Measurements from ENCODE around the gene TEN1. TPM values are rescaled to one million over a fixed set of nuclear protein-coding genes. Genes with fewer than 3 reads are reported as not detected.
"Not testable (repeated sequence)": the region's sequence is repeated elsewhere in the genome, so short reads cannot be mapped to it uniquely, and the experiment has no call there.

TEN1 gene, protein sequence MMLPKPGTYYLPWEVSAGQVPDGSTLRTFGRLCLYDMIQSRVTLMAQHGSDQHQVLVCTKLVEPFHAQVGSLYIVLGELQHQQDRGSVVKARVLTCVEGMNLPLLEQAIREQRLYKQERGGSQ
- 10 to 100 TPM in 9 of 12 donors, 1 to 10 TPM in 2, not detected in 1; 8.5 to 21.1 (median 13.1) TPM for polyA plus RNA-seq (ENCODE audit: insufficient read length in 12 of 12)
- long read RNA-seq, donor 1, transcript TEN1-201 (4 exons, 994 nt) = major isoform, 21 of 21 reads
- long read RNA-seq, donor 1, partial matches to known transcripts = 0 of 21 reads
- long read RNA-seq, donor 1, other reads (novel, unspliced or antisense) = 0 of 21 reads
- long read RNA-seq, donor 2, transcript TEN1-201 (4 exons, 994 nt) = major isoform, 14 of 14 reads
- long read RNA-seq, donor 2, partial matches to known transcripts = 0 of 14 reads
- long read RNA-seq, donor 2, other reads (novel, unspliced or antisense) = 0 of 14 reads
- long read RNA-seq, donor 3, partial matches to known transcripts = 0 of 3 reads
- long read RNA-seq, donor 3, other reads (novel, unspliced or antisense) = 0 of 3 reads
- long read RNA-seq, donor 4, transcript TEN1-201 (4 exons, 994 nt) = major isoform, 7 of 7 reads
- long read RNA-seq, donor 4, partial matches to known transcripts = 0 of 7 reads
- long read RNA-seq, donor 4, other reads (novel, unspliced or antisense) = 0 of 7 reads
- long read RNA-seq, donor 5, transcript TEN1-201 (4 exons, 994 nt) = major isoform, 13 of 13 reads
- long read RNA-seq, donor 5, partial matches to known transcripts = 0 of 13 reads
- long read RNA-seq, donor 5, other reads (novel, unspliced or antisense) = 0 of 13 reads
- long read RNA-seq, donor 6, partial matches to known transcripts = 0 of 5 reads
- long read RNA-seq, donor 6, other reads (novel, unspliced or antisense) = 0 of 5 reads
- long read RNA-seq, donor 7, transcript TEN1-201 (4 exons, 994 nt) = major isoform, 6 of 6 reads
- long read RNA-seq, donor 7, partial matches to known transcripts = 0 of 6 reads
- long read RNA-seq, donor 7, other reads (novel, unspliced or antisense) = 0 of 6 reads
- long read RNA-seq, donor 8, transcript TEN1-201 (4 exons, 994 nt) = major isoform, 13 of 13 reads
- long read RNA-seq, donor 8, partial matches to known transcripts = 0 of 13 reads
- long read RNA-seq, donor 8, other reads (novel, unspliced or antisense) = 0 of 13 reads
- long read RNA-seq, donor 9, transcript TEN1-201 (4 exons, 994 nt) = major isoform, 5 of 5 reads
- long read RNA-seq, donor 9, partial matches to known transcripts = 0 of 5 reads
- long read RNA-seq, donor 9, other reads (novel, unspliced or antisense) = 0 of 5 reads
- long read RNA-seq, donor 10, transcript TEN1-201 (4 exons, 994 nt) = major isoform, 9 of 9 reads
- long read RNA-seq, donor 10, partial matches to known transcripts = 0 of 9 reads
- long read RNA-seq, donor 10, other reads (novel, unspliced or antisense) = 0 of 9 reads
- long read RNA-seq, donor 11, transcript TEN1-201 (4 exons, 994 nt) = major isoform, 9 of 9 reads
- long read RNA-seq, donor 11, partial matches to known transcripts = 0 of 9 reads
- long read RNA-seq, donor 11, other reads (novel, unspliced or antisense) = 0 of 9 reads

DNA sequence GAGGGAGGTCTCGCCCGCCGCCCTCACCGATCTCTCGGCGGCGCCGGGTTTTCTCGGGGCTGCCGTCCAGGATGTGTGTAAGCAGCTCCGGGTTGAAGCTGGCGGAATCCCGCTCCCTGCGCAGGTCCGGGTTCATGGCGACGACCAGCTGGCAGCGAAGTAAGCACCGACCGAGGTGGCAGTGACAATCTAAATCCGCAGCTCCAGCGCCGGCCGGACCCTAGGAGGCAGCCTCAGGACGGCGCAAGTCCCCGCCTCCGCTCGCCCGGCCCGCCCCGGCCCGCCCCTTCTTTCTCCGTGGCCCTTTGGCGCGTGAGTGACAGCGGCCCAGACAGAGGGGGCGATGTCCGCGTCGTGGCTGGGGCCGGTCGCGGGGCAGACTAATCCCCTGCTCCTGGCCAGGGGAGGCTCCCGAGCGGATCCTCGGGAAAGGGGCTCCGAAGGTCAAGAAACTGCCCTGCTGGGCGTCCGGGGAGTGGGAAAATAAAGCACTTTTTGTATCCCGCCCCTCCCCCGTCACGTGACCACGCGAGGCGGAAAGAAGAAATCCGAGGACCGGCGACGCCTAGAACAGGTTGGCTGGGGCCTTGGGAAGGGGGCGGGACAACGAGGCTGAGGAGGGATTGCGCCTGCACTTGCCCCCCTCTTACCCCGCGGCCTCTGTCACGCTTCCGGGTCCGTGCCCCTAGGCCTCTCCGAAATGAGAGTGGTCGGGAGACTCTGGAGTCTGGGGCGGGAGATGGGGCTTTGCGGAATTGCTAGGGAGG, at the start of gene TEN1, which contains the start of gene ACOX1:
TSS of gene TEN1 (plus strand) at position 303 of the 767 bp plus-strand sequence. CDS start 6,953 bp downstream, outside the sequence.
TSS of gene ACOX1 (minus strand) at position 229 of the 767 bp plus-strand sequence. CDS start at position 136, 93 bp downstream.
- peak; percentile 98 for DNase-seq

DNA sequence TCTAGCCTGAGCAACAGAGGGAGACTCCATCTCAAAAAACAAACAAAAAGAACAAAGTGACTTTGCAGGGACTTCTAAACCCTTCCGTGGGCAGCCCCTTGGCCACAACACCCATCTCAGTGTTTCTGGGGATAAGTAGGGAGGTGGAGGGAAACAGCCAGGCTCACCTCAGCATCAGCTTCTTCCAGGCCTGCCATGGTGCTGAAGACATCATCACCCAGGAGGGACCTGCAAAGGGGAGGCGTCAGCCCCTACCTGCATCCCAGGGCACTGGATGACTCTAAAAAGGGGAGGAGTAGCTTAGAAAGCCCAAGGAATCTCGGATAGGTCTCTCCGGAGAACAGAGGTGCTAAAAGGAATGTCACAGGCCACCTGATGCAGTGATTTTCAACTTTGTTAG, 48.0 kb upstream of the TEN1 start:
- no peak for DNase-seq

DNA sequence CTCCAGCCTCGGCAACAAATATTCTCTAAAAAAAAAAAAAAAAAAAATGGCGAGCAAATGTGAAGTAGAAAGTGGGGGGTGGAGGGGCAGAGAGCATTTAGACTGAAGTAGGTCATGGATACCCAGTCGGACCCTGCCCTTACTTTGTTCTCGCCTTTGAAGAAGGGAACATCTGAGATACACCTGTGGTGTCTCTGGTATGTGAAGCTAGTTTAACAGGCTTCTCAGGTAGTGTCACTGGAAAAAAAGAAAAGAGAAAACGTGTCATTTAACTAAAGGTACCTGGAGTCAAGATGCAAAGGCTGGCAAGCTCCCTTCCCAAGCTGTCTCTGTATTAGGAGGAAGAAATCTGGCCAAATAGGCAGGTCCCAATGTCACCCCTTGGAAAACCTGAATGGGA, 46.2 kb upstream of the TEN1 start:
- no peak for DNase-seq

DNA sequence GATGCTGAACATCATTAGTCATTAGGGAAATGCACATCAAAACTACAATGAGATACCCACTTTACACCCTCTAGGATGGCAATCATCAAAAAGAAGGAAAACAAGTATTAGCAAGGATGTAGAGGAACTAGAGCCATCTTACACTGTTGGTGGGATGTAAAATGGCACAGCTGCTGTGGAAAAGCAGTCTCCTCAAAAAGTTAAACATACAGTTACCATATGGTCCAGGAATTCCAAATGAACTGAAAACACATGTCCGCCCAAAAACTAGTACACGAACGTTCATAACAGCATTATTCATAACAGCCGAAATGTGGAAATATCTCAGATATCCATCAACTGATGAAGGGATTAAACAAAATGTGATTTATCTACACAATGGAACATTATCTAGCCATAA, 45.2 kb upstream of the TEN1 start:
- no peak for DNase-seq

DNA sequence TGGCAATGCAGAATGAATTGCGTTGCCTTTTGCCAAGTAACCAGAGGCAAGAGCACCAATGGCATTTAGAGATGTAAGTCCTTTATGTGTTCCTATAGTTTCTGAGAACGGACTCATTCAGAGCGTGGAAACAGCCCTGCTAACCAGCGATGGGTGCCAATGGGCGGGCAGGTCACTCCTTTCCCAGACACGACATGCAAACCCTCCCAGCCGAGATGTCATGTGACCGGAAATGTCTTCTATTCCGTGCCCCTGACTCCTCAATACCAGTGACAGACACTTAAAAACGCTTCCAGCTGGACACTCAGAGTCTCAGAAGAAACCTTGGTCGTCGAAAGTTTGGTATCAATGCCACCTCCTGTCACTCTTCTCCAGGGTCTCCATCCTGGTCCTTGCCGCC, 41.4 kb upstream of the TEN1 start:
- DNase-seq = no peak

DNA sequence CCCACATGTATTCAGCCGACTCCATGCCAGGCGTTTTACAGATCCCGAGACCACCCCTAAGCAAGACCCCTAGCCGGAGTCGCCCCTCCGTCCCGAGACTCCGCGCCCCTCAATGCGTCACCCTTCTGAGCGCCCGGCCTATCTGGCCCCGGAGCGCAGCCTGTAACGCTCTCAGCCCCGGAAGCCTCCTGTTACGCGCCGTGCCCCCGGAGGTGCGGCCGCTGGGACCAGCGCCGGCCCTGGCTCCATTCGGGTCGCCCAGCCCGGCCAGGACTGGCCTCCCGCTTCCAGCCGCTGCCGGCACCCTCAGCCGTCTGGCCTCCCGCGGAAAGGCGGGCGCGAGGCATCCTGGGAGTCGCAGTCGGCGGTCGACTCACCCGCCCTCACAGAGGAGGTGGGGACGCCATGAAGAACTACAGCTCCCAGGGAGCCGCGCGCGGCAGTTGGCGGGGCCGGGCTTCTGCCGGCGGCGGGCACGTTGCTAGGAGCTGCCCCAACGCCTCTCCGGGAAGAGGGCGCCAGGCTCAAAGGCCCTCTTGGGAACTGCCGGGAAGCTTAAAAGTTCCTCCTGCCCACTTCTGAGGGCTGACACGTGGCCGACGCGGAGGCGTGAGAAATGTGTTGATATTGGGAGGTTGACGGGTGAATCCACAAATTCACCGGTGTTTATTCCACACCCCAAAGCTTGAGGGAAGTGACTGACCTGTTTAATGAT, 38.2 kb upstream of the TEN1 start, which contains the start of gene FBF1:
TSS of gene FBF1 (minus strand) at position 316 of the 715 bp plus-strand sequence. CDS start 2,893 bp downstream, outside the sequence.
- DNase-seq = peak; percentile 89

DNA sequence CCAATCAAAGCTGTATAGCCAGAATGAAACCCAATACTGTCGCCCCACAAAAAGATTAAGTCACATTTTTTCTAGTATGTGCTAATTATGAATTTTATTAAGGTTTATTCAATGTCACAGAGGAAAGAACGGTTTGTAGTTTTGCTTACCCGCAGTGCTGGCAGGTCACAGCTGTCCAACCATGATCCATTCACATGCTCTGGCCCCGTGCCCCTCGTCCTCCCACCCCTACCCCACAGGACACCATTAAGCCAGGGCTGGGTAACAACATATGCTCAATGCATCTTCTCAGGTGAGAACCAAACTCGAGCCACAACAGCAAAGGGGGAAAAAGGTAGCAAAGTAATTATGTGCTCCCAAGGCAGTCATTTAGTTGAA, 37.6 kb upstream of the TEN1 start:
- no peak for DNase-seq

DNA sequence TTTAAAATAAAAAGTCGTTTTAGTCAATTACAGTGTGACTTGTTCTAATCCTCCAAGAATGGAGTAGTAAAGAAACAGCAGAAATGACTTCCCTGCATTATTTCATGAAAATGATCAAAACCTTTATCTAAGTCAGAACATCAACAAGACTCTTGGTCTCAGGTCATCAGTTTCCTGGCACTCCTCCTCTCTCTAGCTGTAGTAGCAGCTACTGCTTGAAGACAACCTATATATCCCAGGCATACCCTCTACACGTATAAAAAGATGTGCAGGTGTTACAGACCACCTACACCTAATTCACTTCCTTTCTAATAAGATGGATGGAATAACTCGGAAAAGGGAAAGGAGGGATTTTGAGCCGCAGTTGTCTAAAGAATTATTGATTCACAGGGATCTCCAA, 36.6 kb upstream of the TEN1 start:
- no peak for DNase-seq

DNA sequence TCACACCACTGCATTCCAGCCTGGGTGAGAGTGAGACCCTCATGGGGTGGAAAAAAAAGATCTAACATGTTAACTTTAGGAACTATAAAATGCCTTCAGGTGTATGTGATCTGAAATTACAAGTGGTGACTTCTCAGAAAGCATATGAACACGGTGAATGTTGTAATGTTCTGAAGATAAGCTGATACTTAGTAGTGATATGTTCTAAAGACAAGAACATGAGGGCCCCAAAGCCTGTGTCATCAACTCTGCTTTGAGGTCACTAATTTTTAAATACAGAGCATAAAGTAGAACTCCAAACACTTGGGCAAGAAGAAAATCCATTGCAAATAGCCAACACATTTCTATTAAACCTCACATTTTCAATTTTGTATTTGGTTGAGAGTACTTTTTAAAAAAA, 35.5 kb upstream of the TEN1 start:
- DNase-seq = no peak

DNA sequence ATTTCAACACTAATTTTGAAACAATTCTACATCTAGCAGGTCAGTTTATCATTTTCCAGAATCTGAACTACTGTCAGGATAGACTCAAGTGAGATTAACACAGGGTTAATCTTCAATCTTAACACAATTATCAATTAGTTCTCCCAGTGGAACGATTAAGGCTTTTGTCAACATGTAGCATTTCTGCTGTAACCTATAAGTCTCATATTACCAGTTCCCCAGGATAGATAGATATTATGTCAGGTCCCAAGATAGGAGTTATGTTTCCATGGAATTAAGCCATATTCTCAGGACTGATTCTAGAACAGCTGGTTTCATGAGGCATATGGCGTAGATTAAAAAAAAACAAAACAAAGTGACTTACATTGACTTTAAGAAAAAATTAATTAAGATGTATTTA, 33.8 kb upstream of the TEN1 start:
- DNase-seq = no peak

DNA sequence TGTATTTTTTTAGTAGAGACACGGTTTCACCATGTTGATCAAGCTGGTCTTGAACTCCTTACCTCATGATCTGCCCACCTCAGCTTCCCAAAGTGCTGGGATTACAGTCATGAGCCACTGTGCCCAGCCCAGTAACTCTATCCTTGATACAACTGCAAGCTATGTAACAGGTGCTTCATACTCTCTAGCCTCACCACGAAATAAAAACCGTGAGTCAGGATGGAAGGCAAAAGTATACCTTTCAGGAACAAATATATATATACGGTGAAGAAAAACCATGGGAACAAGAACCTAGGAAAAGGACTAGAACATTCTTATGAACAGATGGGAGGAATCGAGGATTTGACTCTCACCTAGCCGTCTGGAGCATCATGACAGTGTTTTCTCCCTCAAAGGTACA, 28.6 kb upstream of the TEN1 start:
- no peak for DNase-seq

DNA sequence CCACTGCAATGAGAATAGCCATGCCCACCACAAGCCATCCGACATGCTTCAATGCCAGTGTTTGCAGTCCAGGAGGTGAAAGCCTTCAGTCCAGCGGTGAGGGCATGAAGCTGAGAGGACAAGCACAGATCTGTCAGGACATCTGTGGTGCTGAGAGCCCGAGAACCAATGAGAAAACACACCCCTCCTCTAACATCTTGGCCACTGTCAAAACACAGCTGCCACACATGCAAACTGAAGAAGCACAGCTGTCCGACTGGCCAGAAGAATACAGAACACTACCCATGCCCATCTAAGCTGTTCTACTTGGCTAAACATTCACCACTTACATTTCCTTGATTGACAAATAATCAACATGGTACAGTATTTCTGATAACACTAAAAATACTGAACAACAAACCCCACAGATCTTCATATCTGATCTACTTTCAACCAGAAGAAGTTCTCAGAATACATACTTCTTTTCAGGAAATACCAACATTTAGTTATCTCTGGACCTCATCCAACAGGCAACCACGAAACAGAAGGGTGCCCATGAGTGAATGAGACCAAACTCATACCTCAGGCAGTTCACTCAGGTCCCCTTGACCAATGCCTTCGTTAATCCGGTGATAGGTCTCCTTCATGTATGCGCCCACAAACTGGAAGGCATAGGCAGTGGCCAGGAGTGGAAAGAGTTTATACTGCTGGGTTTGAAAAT, 28.0 kb upstream of the TEN1 start:
- peak; percentile 19 for DNase-seq

DNA sequence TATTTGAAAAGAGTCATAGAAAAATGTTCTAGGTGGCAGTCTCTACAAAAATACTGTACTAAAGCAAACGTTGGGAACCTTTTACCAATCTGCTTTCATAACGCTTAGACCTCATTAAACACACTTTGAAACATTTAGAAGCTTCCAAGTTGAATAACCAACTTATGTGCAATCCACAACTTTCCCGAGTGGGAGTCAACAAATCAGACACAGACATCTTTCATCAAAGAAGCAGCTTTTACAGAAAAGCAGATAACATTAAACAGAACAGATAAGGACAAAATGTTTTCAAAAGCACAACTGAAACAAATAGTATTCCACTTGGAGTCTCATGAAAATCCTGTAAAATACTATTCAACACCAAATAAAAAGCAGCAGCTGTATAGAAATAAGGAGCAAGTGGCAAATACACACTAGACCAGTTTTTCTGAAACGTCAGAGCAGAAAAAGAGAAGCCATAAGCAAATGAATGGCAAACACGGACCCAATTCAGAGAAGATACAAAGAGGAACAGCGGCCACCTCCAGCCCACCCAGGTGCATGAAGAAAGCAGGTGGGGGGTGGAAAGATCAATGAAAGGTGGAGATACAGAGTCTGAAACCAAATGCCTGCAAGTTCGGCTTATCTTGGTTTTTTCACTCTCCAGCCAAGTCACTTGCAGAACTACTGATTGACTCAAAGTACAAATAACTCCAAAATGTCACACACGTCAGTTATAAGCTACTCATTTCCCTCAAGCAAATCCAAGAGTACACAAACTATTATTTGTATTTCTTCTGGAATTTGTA, 19.8 kb upstream of the TEN1 start:
- no peak for DNase-seq

DNA sequence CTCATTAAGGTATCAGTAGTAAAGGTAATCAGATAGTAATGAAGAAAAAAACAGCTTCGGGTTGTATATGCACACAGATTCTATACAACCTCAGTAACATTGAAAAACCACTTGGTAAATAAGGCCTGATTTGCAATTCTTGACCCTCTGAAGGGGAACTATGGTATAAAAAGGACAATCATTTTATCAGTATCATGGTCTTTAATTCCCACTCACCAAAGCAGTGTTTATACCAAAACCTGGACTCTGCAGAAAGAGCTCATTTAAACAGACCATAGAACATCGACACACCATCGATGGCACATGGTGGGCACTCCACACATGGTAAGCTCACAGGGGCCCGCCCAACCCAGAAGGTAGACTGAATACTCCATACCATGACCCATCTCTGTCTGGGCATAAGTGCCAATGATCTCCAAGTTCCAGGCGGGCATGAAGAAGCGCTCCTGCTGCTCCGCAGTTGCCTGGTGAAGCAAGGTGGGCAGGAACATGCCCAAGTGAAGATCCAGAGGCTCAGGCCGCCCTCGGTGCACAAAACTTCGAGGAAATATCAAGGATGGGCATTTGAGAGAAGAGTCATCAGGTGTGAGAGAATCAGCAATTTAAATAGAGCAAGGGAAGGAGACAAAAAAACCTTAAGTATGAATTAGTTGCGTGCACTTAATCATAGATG, 19.1 kb upstream of the TEN1 start:
- no peak for DNase-seq

DNA sequence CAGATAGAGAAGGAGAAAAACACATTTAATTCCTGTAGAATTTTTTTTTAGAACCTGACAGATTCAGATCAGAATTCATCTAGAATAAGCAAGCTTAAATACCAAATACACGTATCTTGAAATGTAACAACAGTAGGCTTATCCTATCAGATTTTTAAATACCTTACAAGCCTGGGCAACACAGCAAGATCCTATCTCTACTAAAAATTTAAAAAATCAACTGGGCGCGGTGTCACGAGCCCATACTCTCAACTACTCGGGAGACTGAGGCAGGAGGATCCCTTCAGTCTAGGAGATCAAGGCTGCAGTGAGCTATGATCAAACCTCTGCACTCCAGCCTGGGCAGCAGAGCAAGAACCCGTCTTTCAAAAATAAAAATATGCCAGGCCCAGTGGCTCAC, 13.6 kb upstream of the TEN1 start:
- DNase-seq = no peak

DNA sequence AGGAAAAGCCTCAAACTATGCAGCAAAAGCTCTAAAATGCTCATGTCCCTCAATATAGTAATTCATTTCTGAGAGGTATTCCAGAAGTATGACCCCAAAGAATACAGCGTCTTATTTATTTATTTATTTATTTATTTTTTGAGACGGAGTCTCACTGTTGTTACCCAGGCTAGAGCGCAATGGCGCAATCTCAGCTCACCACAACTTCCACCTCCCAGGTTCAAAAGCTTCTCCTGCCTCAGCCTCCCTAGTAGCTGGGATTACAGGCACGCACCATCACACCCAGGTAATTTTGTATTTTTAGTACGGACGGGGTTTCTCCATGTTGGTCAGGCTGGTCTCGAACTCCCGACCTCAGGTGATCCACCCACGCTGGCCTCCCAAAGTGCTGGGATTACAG, 10.0 kb upstream of the TEN1 start:
- not testable (repeated sequence) for DNase-seq

DNA sequence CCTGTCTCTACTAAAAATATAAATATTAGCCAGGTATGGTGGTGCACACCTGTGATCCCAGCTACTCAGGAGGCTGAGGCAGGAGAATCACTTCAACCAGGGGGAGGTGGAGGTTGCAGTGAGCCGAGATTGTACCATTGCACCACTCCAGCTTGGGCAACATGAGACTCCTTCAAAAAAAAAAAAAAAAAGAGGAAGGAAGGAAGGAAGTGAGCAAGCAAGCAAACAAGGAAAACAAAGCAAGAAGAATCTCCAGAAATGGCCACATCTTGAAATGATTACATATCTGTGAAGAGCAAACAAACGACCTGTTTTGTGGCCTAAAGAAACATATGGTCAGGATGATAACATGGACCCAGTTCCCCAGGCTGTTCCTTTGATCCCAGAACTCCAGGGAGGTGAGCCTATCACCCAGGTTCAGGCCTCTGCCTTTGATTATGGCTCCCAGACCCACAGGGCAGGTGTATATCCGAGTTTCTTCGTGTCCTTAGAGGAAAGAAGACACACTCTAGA, 9.0 kb upstream of the TEN1 start:
- no peak for DNase-seq
